ENCODE measurements around the gene CDK5R1.

DNA sequence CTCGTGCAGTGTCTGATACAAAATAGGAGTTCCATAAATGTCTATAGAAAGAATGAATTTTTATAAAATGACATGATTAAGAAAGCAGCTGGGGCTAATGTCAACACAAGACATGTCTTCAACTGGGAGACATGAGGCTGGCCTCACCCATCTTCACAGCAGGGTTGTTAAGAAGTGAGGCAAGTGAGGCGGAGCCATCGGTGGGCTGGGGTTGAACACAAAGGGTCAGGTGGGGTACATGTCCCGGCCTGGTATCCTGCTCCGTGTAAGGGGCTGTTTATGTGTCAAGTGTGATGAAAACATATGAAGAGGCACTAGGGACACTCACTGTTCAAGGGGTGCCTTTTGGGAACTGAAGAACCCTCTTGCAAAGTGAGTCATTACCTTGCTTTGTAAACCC lies 22.1 kb downstream of the CDK5R1 start:
- TF ChIP-seq, protein P1, sequence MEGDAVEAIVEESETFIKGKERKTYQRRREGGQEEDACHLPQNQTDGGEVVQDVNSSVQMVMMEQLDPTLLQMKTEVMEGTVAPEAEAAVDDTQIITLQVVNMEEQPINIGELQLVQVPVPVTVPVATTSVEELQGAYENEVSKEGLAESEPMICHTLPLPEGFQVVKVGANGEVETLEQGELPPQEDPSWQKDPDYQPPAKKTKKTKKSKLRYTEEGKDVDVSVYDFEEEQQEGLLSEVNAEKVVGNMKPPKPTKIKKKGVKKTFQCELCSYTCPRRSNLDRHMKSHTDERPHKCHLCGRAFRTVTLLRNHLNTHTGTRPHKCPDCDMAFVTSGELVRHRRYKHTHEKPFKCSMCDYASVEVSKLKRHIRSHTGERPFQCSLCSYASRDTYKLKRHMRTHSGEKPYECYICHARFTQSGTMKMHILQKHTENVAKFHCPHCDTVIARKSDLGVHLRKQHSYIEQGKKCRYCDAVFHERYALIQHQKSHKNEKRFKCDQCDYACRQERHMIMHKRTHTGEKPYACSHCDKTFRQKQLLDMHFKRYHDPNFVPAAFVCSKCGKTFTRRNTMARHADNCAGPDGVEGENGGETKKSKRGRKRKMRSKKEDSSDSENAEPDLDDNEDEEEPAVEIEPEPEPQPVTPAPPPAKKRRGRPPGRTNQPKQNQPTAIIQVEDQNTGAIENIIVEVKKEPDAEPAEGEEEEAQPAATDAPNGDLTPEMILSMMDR (conservative IDR thresholded peaks at IDR 0.05; ENCODE audit: low read length): no peak
- no peak for TF ChIP-seq EZH2phosphoT487 (IDR thresholded peaks at IDR 0.05; ENCODE audit: borderline replicate concordance)
